ENCODE measurements around the gene DIAPH1.
A peak's percentile ranks its signal among the peaks of the same experiment; 100 is the strongest.

DIAPH1 gene
- total RNA-seq: 200 to 614 (median 260) reads per million in 9 experiments

DNA sequence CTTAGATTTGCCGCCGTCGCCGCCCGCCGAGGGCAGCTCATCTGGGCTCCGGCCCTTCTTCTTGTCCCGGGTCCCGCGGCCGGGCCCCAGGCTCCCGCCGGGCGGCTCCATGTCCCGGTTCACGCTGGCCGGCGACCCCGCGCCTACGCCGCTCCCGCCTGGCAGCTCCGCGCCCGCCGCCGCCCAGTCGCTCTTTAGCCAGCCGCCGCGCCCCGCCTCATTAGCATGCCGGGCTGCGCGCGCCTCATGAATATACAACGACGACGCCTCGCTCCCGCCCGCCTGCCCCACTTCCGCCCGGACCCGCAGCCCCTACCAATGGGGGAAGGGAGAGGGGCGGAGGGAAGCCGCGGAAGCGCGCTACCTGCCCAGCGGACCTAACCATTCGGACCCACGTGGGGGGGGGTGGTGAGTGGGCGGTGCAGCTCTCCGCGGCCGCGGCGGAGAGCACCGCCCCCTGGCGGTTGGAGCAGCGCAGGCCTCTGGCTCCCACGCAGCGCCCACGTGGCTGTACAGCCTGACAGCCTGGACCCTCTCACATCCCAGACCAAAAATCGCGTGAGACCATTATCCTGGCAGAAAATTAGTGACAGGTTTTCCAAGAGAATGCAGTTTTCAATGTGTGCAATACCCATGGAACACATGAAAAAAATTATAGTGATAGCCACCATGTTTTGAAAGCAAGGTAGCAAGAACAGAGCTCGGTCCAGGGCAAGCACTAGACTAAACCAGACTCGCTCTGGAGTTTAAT lies at the start of gene DIAPH1:
TSS of gene DIAPH1 (minus strand) at position 197 of the 751 bp plus-strand sequence. CDS start at position 111, 86 bp downstream.
- DNase-seq (peak; percentile 94 to 97 (median 96)), ATAC-seq (replicated peaks) (peak; percentile 90)
- H3K27ac Mint-ChIP-seq: peak within 1 kb of the TSS; percentile 92 to 94
- H3K4me3 Mint-ChIP-seq: peak within 1 kb of the TSS; percentile 92 to 99
- H3K4me1 Mint-ChIP-seq (ENCODE audit: low read depth in 2 of 2): peaks cover 27 to 34% of the 10 kb centered on the region in 2 donors
- H3K36me3 Mint-ChIP-seq (ENCODE audit: insufficient read depth): peaks cover 42% of the 10 kb centered on the region
- no peaks in the 10 kb centered on the region for H3K9me3 Mint-ChIP-seq
- no peaks in the 10 kb centered on the region for H3K27me3 Mint-ChIP-seq

DNA sequence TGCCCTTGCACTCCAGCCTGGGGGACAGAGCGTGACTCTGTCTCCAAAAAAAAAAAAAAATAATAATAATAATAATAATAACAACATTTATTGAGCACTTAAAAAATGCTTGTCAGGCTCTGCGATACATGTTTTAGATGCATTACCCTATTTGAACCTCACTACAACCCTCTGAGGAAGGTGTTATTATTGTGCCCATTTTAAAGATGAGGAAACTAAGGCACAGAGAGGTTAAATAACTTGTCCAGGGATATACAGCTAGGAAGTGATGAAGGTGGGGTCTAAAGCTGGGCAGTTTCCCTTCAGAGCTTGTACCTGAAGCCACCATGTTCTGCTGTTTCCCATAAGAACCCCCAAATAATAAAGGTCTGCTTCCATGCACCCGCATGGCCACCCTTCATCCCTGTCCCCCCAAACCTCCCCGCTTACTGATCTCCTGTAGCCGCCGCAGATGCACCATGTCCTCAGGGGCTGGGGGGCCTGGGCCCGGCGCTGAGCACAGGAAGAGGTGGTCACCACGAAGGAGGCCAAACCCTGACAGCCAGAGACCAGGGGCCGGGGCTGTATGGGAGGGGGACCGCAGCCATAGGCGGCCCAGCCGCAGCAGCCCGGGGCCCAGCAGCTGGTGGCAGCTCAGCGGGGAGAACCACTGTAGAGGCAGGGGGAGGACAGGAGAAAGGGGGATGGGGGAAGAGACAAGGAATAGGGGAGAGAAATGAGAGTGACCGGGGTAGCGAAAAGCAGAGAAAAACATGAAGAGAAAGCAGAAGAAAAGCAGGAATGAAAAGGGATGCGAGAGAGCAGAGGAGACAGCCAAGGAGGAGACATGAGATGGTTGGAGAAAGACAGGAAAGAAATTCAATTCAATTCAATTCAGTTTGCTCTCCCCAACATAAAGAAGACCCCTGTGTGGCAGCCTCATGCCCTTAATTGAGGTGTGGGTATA lies 47.5 kb upstream of the DIAPH1 start:
- Mint-ChIP-seq H3K36me3 (ENCODE audit: insufficient read depth) (peaks cover 10% of the 10 kb centered on the region), H3K27me3 (no peaks in the 10 kb centered on the region), H3K27ac (no peak overlapping the region), H3K9me3 (no peaks in the 10 kb centered on the region), H3K4me3 (no peak overlapping the region), H3K4me1 (ENCODE audit: low read depth in 2 of 2) (peaks cover 5 to 6% of the 10 kb centered on the region in 2 donors)
- no peak for DNase-seq
- no peak for ATAC-seq (replicated peaks)

DNA sequence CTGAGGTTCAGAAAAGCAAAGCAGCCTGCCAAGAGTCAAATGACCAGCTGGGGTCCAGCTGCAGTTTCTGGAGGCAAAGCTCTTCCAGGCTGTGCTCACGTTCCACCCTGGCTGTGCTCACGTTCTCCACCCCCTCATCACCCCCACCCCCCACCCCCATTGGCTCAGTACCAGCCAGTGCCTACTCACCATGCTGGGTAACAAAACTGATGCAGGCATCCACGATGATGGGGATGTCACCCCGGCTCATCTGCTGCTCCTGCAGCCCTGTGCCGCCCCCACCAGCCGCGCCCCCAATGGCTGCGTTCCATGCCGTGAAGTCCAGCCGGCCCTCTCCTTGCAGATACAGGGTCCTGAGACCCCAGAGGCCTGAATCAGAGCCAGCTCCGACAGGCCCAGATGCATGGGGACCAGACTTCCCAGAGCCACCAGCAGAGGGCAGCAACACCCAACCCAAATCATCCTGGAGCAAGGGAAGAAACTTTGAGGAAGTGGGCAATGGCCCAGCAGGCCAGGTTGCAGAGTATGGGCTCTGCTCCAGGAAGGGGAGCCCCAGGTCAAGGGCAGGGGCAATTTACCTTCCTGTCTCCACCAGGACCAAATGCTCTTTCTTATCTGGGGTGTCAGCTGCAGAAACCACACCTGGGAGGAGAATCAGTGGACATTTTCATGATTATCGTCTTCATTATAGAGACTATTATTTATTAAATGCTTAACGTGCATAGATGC lies 46.1 kb upstream of the DIAPH1 start:
- ATAC-seq (replicated peaks) (peak; percentile 85), DNase-seq (peak; percentile 56 to 73 (median 67))
- Mint-ChIP-seq H3K4me3 (no peak overlapping the region), H3K9me3 (no peaks in the 10 kb centered on the region), H3K27me3 (no peaks in the 10 kb centered on the region), H3K4me1 (ENCODE audit: low read depth in 2 of 2) (peaks cover 5 to 6% of the 10 kb centered on the region in 2 donors), H3K27ac (no peak overlapping the region), H3K36me3 (ENCODE audit: insufficient read depth) (peaks cover 6% of the 10 kb centered on the region)

DNA sequence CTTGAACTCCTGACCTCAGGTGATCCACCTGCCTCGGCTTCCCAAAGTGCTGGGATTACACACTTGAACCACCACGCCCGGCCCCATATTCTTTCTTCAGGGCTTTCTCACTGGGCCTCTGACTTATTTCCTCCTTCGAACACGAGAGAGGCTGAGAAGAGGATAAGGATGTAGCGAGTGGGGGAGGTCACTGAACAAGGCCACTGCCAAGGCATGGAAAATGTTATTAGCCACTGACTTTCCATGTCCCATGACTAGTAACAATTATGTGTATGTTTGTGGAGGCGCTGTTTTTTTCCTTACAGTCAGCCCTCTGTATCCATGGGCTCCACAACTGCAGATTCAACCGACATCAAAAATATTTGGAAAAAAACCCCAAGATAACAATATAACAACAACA lies 44.7 kb upstream of the DIAPH1 start:
- DNase-seq (no peak), ATAC-seq (replicated peaks) (no peak)
- H3K27me3 Mint-ChIP-seq: no peaks in the 10 kb centered on the region
- H3K4me1 Mint-ChIP-seq (ENCODE audit: low read depth in 2 of 2): peaks cover 4 to 5% of the 10 kb centered on the region in 2 donors
- H3K27ac Mint-ChIP-seq: no peak overlapping the region
- no peaks in the 10 kb centered on the region for H3K9me3 Mint-ChIP-seq
- peaks cover 6% of the 10 kb centered on the region for H3K36me3 Mint-ChIP-seq (ENCODE audit: insufficient read depth)
- H3K4me3 Mint-ChIP-seq: no peak overlapping the region

DNA sequence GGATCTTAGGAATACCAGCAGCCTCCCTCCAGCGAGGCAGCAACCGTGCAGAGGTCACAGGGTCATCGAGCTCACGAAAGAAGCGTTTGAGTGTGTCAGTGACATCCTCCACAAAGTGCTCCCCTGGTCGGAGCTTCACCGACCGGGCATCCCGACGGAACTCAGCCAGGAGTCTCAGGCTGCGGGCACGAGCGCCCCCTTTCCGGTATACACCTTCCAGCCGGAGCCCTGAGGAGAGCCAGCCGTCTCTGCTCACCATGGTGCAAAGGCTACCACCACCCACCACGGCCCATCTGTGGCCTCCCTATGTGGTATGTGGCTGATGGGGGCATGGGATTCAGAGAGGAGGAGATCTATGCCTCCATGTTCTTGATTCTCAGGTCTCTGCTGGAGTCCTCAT lies 43.2 kb upstream of the DIAPH1 start:
- ATAC-seq (replicated peaks): no peak

DNA sequence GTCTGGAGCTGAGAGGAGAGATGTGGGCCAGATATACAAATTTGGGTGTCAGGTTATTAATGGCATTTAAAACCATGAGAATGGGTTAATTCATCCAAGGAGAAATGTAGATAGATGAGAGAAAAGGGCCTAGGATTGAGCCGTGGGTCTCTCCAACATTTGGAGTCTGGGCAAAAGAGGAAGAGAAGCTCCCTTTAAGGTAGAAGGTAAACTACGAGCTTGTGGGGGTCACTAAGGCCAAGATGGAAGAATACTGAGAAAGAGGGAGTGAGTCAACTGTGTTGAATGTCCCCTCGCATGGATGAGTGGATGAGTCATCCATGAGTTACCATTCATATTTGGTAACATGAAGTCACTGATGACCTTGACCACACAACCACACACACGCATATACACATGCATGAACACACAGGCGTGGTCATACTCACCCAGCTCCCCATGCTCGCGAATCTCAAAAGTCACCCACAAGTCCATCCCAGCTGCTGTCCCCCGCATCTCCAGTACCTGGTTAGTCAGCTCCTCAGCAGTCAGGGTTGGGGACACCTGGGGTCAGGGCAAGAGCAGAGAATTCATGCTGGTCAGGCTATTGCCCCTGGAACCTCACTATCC lies 39.2 kb upstream of the DIAPH1 start:
- no peaks in the 10 kb centered on the region for H3K27me3 Mint-ChIP-seq
- ATAC-seq (replicated peaks): no peak
- no peak overlapping the region for H3K4me3 Mint-ChIP-seq
- H3K36me3 Mint-ChIP-seq (ENCODE audit: insufficient read depth): peaks cover 6% of the 10 kb centered on the region
- no peaks in the 10 kb centered on the region for H3K4me1 Mint-ChIP-seq (ENCODE audit: low read depth in 2 of 2)
- no peak for DNase-seq
- H3K27ac Mint-ChIP-seq: no peak overlapping the region
- H3K9me3 Mint-ChIP-seq: no peaks in the 10 kb centered on the region

More for the DNA sequence above, 43.2 kb upstream of the DIAPH1 start:
- peak overlapping the region in 1 of 2 donors; percentile 16 for H3K27ac Mint-ChIP-seq
- H3K27me3 Mint-ChIP-seq: no peaks in the 10 kb centered on the region
- DNase-seq: no peak
- H3K36me3 Mint-ChIP-seq (ENCODE audit: insufficient read depth): peaks cover 6% of the 10 kb centered on the region
- no peak overlapping the region for H3K4me3 Mint-ChIP-seq
- H3K4me1 Mint-ChIP-seq (ENCODE audit: low read depth in 2 of 2): peaks cover 4 to 5% of the 10 kb centered on the region in 2 donors
- no peaks in the 10 kb centered on the region for H3K9me3 Mint-ChIP-seq

DNA sequence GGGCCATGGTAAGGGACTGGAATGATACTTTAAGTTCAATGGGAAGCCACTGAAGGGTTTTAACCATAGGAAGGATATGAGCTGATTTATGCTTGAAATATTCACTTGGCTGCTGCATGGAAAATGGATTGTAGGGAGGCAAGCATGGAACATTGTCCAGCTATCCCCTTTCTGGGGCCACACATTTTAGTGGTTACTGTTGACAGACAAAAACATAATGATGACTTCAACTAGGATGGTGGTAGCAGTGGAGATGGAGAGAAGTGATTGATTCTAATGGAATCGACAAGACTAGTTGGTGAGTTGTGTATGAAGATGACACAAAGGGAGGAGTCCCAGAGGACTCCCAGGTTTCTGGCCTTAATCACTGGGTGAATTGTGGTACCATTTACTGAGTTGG lies 38.6 kb upstream of the DIAPH1 start:
- peaks cover 6% of the 10 kb centered on the region for H3K36me3 Mint-ChIP-seq (ENCODE audit: insufficient read depth)
- no peak overlapping the region for H3K27ac Mint-ChIP-seq
- no peak overlapping the region for H3K4me3 Mint-ChIP-seq
- no peaks in the 10 kb centered on the region for H3K9me3 Mint-ChIP-seq
- H3K27me3 Mint-ChIP-seq: no peaks in the 10 kb centered on the region
- ATAC-seq (replicated peaks) (no peak), DNase-seq (no peak)
- peaks cover 3% of the 10 kb centered on the region in 2 donors for H3K4me1 Mint-ChIP-seq (ENCODE audit: low read depth in 2 of 2)

DNA sequence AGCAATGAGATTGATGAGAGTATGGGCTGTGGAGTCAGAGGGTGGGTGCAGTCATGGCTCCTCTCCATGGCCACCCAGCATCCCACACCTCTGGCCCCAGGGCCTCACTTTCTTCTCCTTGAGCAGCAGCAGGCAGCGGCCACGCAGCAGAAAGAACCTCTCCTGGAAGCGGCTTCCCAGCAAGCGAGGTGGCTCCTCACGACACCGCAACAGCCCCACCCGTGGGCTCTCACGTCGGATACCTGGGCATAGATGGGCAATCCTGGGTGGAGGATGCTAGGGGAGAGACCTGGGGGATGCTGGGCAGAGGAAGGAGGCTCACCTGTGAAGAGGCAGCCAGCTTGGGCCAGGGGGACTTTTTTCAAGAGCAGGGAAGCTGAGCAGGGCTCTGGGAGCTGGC lies 37.6 kb upstream of the DIAPH1 start:
- H3K4me1 Mint-ChIP-seq (ENCODE audit: low read depth in 2 of 2): peaks cover 8 to 12% of the 10 kb centered on the region in 2 donors

DNA sequence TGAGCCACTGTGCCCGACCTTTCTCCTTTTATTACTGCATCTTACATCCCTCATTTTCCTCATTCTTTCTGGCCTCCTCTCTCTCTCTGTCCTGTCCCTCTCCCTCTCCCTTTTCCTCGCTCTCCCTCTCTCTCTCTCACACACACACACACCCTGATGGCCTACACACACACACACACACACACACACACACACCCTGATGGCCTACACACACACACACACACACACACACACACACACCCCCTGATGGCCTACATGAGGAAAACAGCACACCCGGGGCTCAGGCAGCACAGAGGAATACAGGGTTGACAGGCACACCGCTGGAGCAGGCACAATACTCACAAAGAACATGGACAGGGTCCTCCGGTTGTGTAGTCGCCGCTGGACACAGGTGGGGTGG lies 36.2 kb upstream of the DIAPH1 start:
- Mint-ChIP-seq H3K36me3 (ENCODE audit: insufficient read depth) (peaks cover 3% of the 10 kb centered on the region), H3K27me3 (no peaks in the 10 kb centered on the region), H3K27ac (no peak overlapping the region), H3K4me1 (ENCODE audit: low read depth in 2 of 2) (peaks cover 20 to 25% of the 10 kb centered on the region in 2 donors), H3K9me3 (no peaks in the 10 kb centered on the region), H3K4me3 (no peak overlapping the region)
- no peak for ATAC-seq (replicated peaks)
- DNase-seq: no peak

More for the DNA sequence above, 37.6 kb upstream of the DIAPH1 start:
- ATAC-seq (replicated peaks) (no peak), DNase-seq (no peak)
- Mint-ChIP-seq H3K27me3 (no peaks in the 10 kb centered on the region), H3K9me3 (no peaks in the 10 kb centered on the region), H3K27ac (peak overlapping the region in 1 of 2 donors; percentile 53), H3K4me3 (no peak overlapping the region), H3K36me3 (ENCODE audit: insufficient read depth) (peaks cover 3% of the 10 kb centered on the region)

DNA sequence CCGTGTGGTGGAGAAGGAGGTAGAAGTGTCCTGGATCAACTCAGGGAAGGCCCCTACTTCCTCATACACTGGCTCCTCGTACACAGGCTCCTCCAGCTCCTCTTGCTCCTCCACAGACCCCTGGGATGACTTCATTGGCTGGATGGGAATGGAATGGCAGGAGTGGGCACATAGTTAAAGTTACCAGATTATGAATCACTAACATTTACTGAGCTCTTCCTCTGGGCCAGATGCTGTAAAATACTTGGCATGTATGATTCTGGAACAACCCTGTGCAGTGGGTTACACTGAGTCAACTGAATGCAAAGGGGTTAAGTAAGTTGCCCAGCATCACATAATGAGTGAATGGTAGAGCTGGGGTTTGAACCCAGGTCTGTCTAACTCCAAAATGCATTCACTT lies 35.5 kb upstream of the DIAPH1 start:
- DNase-seq (no peak), ATAC-seq (replicated peaks) (no peak)
- H3K36me3 Mint-ChIP-seq (ENCODE audit: insufficient read depth): peaks cover 3% of the 10 kb centered on the region

DNA sequence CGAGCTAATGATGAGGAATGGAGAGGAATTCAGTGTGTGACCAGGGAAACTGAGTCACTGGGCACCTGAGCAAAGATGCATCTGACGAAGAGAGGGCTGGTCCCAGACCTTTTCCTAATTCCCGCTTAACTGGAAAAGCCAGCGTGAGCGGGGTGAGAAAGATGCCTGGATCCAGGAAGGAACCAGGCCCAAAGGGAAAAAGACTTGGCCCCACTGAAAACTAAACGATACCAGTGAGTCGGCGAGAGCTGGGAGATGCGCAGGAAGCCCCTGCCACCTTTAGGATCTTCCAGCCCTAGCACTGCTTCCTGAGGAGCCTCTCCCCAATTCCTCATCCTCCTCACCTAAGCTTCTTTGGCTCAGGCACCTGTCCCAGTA lies 32.9 kb upstream of the DIAPH1 start:
- ATAC-seq (replicated peaks) (no peak), DNase-seq (no peak)
- peaks cover 34 to 37% of the 10 kb centered on the region in 2 donors for H3K4me1 Mint-ChIP-seq (ENCODE audit: low read depth in 2 of 2)
- peak overlapping the region; percentile 91 to 93 for H3K4me3 Mint-ChIP-seq
- H3K36me3 Mint-ChIP-seq (ENCODE audit: insufficient read depth): peaks cover 8% of the 10 kb centered on the region
- H3K27me3 Mint-ChIP-seq: no peaks in the 10 kb centered on the region
- no peaks in the 10 kb centered on the region for H3K9me3 Mint-ChIP-seq
- H3K27ac Mint-ChIP-seq: peak overlapping the region; percentile 94 to 97

More for the DNA sequence above, 35.5 kb upstream of the DIAPH1 start:
- H3K27ac Mint-ChIP-seq: no peak overlapping the region
- no peaks in the 10 kb centered on the region for H3K9me3 Mint-ChIP-seq
- peaks cover 27 to 30% of the 10 kb centered on the region in 2 donors for H3K4me1 Mint-ChIP-seq (ENCODE audit: low read depth in 2 of 2)
- no peaks in the 10 kb centered on the region for H3K27me3 Mint-ChIP-seq
- H3K4me3 Mint-ChIP-seq: no peak overlapping the region

DNA sequence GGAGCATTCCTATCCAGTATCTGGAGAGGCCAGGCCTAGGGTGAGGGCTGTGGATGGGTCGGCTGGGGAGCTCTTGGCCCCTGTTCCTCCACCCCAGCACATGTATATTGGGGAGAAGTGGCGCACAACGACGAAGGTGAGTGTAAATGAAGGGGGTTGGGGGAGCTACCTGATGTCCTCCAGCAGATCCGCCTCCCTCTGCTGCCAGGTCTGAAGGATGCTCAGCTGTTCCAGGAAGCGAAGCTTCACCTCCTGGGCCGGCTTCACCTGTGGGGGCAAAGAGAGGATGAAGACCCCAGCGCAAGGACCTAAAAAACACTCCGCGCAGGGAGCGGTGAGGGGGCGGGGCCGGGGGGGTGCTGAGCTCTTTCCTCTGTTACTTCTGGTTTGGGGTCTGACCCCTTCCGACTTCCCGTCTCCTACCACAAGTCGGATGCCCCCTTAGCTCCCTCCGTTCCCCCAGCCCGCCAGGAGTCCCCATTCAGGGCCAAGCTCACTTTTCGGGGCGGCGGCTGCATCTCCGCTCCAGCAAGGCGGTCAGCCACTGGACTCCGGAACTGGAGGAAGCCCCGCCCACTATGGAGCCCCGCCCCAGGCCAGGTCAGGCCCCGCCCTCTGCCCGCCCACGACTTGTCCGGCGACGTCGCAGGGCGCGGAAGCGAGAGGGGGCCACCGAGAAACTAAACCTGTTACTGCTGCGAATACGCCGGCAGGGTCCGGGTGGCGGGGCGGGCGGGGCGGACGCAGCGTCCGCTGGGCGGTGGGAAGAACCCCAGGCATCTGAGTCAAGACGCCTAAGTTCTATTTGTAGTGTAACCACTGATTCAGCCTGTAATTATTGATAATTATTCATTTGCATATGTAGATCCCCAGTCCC lies 32.3 kb upstream of the DIAPH1 start, which contains the start of gene FCHSD1:
TSS of gene FCHSD1 (minus strand) at position 568 of the 877 bp plus-strand sequence. CDS start at position 518, 50 bp downstream.
- ATAC-seq (replicated peaks) (peak; percentile 91), DNase-seq (peak; percentile 66 to 79 (median 72))
- Mint-ChIP-seq H3K27me3 (no peaks in the 10 kb centered on the region), H3K9me3 (no peaks in the 10 kb centered on the region), H3K27ac (peak within 1 kb of the TSS; percentile 94 to 97), H3K4me1 (ENCODE audit: low read depth in 2 of 2) (peaks cover 39 to 40% of the 10 kb centered on the region in 2 donors), H3K36me3 (ENCODE audit: insufficient read depth) (peaks cover 10% of the 10 kb centered on the region), H3K4me3 (peak within 1 kb of the TSS; percentile 91 to 93)
